Adipocyte (in vitro differentiated cells): ENCODE data around the gene ADAMTS16.
"Not testable (repeated sequence)": the region's sequence is repeated elsewhere in the genome, so short reads cannot be mapped to it uniquely, and the experiment has no call there.

Source experiments
- DNase-seq: peaks from one replicate; pipeline ENCODE4 v3.0.0-alpha.2; 2015; ENCODE audit warnings: low read depth
- H3K27me3 ChIP-seq: replicated peaks from 2 replicates; pipeline ENCODE4 v1.7.0; 2013; ENCODE audit warnings: mild to moderate bottlenecking, low read length, moderate library complexity; ENCODE audit not compliant: control insufficient read depth, insufficient read depth
- H3K36me3 ChIP-seq: 2 replicates; pipeline ENCODE4 v1.7.0; 2013; ENCODE audit warnings: low read length, mild to moderate bottlenecking, moderate library complexity; ENCODE audit not compliant: control insufficient read depth, insufficient read depth, severe bottlenecking
- H3K4me1 ChIP-seq: 2 replicates; pipeline ENCODE4 v1.7.0; 2013; ENCODE audit warnings: mild to moderate bottlenecking, low read length, moderate library complexity; ENCODE audit not compliant: control insufficient read depth, insufficient read depth
- H3K4me3 ChIP-seq: 2 replicates; pipeline ENCODE4 v1.7.0; 2013; ENCODE audit warnings: mild to moderate bottlenecking, low read length, moderate library complexity
- H3K9ac ChIP-seq: 2 replicates; pipeline ENCODE4 v1.7.0; 2013; ENCODE audit warnings: mild to moderate bottlenecking, low read length, moderate library complexity
- H3K9me3 ChIP-seq: 2 replicates; pipeline ENCODE4 v1.7.0; 2013; ENCODE audit warnings: mild to moderate bottlenecking, low read length, moderate library complexity; ENCODE audit not compliant: control insufficient read depth

Gene ADAMTS16

DNA sequence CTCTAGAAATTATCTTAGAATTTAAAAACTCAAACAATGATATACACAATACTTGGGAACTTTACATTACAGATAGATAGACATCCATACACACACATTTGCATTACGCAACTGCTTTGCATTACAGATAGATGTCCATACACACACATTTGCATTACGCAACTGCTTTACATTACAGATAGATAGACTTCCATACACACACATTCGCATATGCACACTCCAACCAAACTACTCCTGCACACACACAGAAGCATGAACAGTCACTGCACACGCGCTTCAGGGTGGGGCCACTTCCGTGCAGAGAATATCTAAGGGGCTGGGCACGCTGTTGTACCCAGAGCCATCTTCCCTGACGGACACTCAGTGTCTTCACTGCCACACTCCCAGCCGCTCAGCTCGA lies 7.9 kb upstream of the ADAMTS16 start:
- Histone ChIP-seq H3K36me3 (no peaks in the 10 kb centered on the region), H3K9me3 (peaks cover 6% of the 10 kb centered on the region), H3K4me1 (no peaks in the 10 kb centered on the region), H3K4me3 (no peak overlapping the region), H3K9ac (no peak overlapping the region), H3K27me3 (peaks cover 23% of the 10 kb centered on the region)
- no peak for DNase-seq

DNA sequence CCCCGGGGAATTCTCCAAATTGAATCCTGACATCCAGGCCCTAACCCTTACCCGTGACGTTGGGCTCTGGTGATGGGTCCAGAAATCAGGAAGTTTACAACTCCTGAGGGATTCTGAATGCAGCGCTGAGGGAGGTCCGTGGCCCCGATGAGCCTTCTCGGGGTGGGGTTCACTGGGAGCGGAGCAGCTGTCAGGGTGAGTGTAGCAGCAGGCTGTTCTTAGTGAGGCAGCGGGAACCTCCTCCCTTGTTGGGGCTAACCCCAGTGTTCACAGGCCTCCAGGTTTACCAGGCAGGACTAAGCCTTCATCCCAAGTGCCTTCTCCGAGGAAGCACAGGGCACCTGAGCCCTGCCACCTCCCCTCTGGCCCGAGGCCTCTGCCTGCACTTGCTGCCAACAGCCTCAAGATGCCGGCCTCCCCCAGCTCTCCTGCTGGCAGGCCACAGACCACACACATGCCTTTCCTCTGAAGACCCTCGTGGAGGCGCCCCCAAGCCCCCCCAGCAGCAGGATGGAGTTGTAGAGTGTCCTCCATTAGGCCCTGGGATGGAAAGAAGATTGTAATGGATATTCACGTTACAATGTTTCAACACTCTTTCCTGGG lies 7.3 kb upstream of the ADAMTS16 start:
- no peak overlapping the region for H3K9ac ChIP-seq
- H3K4me3 ChIP-seq, result no peak overlapping the region
- peaks cover 24% of the 10 kb centered on the region for H3K27me3 ChIP-seq
- H3K9me3 ChIP-seq, result peaks cover 6% of the 10 kb centered on the region
- no peaks in the 10 kb centered on the region for H3K36me3 ChIP-seq
- no peak for DNase-seq
- no peaks in the 10 kb centered on the region for H3K4me1 ChIP-seq

DNA sequence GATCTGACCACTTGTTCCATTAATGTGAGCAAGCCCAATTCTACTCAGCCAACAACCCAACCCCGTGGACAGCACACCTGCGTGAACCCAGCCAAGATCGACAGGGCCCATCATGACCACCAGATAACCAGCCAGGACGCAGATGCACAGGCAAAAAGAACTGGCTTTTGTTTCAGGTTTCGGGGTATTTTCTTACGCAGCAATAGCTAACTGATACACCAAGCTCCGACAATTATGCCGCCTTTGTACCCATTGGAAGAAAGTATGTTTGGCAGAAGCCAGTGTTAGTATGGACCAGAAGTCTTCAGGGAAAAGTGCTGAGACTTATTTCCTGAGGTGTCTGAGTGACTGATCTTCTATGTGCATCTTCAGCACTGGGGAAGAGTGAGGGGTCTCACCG lies 6.0 kb upstream of the ADAMTS16 start:
- peaks cover 26% of the 10 kb centered on the region for H3K27me3 ChIP-seq
- no peaks in the 10 kb centered on the region for H3K36me3 ChIP-seq
- no peak overlapping the region for H3K4me3 ChIP-seq
- no peak overlapping the region for H3K9ac ChIP-seq
- peaks cover 6% of the 10 kb centered on the region for H3K9me3 ChIP-seq
- H3K4me1 ChIP-seq, result no peaks in the 10 kb centered on the region
- no peak for DNase-seq

DNA sequence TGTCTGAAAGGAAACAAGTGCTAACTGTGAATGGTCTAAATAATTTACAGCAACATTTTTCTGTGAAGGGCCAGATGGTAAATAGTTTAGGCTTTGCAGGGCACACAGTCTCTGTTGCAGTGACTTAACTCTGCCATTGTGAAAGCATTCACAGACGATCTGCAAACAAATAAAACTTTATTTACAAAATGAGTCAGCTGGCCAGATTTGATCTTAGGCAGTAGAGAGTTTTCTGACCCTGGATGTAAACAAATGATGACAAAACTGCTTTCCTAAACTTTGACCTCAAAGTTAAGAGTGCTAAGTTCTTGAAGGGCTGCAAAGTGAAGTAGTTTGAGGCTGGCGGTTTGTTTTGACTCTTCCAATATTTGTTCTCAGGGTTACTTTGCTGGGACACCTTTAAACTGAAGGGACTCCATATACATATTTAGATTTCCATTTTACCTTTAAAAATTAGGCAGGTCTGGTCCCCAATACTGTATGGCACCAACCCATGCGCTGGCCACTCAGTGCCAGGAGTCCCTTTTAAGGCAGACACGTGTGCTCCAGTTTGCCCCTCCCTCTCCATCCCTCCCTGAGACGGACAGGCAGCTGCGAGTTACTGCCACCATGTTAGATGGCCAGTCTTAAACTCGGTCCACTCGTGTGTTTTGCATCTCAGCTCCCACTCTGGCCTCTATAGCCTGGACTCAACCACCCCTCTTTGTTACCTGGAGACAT lies 4.0 kb upstream of the ADAMTS16 start:
- Histone ChIP-seq H3K4me1 (peaks cover 6% of the 10 kb centered on the region), H3K27me3 (peaks cover 28% of the 10 kb centered on the region), H3K9me3 (peaks cover 6% of the 10 kb centered on the region), H3K4me3 (no peak overlapping the region), H3K9ac (no peak overlapping the region), H3K36me3 (no peaks in the 10 kb centered on the region)
- DNase-seq, result no peak

DNA sequence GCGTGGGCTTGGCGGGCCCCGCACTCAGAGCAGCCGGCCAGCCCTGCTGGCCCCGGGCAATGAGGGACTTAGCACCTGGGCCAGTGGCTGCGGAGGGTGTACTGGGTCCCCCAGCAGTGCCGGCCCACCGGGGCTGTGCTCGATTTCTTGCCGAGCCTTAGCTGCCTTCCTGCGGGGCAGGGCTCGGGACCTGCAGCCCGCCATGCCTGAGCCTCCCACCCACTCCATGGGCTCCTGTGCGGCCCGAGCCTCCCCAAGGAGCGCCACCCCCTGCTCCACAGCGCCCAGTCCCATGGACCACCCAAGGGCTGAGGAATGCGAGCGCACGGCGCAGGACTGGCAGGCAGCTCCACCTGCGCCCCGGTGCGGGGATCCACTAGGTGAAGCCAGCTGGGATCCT lies 2.3 kb upstream of the ADAMTS16 start:
- not testable (repeated sequence) for H3K36me3 ChIP-seq, H3K9me3 ChIP-seq, DNase-seq, H3K4me3 ChIP-seq, H3K9ac ChIP-seq, H3K4me1 ChIP-seq
- peaks cover 33% of the 10 kb centered on the region for H3K27me3 ChIP-seq

DNA sequence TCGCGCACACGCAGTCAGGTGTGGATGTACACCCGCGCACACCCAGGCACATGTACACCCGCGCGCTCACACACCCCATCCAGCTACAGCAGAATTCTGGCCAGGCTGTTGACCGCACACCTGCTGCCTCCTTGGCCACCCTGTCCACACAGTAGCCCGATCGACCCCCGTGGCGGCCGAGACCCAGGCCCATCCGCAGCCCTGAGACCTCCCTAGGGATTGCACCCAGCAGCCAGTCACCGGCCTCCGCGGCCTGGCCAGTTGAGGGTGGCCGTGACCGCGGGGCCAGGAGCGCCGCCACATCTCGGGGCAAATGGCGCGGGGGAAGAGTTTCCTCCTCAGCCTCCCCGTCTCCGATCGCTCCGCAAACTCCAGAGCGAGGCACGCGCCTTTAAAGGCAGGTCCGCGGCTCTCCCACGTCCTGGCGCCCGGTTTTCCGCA lies 774 bp upstream of the ADAMTS16 start:
- Histone ChIP-seq H3K4me3 (peak overlapping the region; percentile 23), H3K9me3 (no peaks in the 10 kb centered on the region), H3K9ac (no peak overlapping the region), H3K36me3 (no peaks in the 10 kb centered on the region), H3K27me3 (peaks cover 33% of the 10 kb centered on the region), H3K4me1 (peaks cover 9% of the 10 kb centered on the region)
- no peak for DNase-seq

DNA sequence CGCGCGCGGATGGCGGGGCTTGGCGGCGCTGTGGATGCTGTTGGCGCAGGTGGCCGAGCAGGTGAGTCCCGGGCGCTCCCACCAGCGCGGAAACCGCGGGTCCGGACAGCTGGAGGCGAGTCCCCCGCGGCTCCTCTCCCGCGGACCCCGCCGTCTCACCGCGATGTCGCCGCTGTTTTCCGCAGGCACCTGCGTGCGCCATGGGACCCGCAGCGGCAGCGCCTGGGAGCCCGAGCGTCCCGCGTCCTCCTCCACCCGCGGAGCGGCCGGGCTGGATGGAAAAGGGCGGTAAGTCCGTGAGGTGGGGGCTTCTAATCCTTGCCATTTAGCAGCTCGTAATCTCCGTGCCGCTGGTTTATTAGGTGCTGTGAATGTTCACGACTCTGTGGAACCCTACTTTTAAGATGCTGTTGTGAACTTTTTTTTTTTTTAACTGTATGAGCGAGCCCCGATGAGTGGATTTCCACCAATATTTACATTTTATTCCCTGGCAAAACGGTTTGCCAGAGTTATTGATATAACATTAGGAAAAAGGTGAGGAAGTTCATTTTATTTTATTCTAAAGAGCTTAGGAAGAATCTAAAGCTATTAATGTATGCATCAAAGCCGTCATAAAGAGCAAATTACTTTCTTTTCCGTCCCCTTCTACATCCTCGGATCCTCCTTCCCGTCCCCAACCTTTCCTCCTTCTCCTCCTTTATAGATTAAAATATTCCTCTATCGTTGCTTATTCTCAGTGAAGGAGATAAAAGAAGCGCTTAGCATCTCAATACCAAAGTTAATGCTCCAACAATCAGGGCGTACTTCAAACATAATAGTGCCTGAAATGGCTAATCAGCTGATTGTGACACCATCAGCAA lies 579 bp downstream of the ADAMTS16 start:
- Histone ChIP-seq H3K4me1 (peaks cover 13% of the 10 kb centered on the region), H3K4me3 (peak overlapping the region; percentile 30), H3K27me3 (peaks cover 33% of the 10 kb centered on the region), H3K9ac (no peak overlapping the region), H3K36me3 (no peaks in the 10 kb centered on the region), H3K9me3 (no peaks in the 10 kb centered on the region)
- DNase-seq, result peak; percentile 1

DNA sequence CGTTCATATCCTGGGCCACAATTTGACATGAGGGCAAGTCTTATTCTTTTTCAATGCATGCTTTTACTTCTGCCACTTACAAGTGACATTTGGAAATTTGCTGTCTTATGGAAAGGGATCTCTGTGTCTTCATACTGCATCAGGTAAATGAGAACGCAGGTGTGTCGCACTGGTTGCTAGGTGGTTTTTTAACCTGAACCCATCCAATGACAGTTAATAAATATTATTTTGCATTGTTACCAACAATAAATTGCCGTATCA lies 1.1 kb downstream of the ADAMTS16 start:
- no peak for DNase-seq
- Histone ChIP-seq H3K36me3 (no peaks in the 10 kb centered on the region), H3K9ac (no peak overlapping the region), H3K9me3 (no peaks in the 10 kb centered on the region), H3K4me1 (peaks cover 18% of the 10 kb centered on the region), H3K4me3 (no peak overlapping the region), H3K27me3 (peaks cover 33% of the 10 kb centered on the region)

DNA sequence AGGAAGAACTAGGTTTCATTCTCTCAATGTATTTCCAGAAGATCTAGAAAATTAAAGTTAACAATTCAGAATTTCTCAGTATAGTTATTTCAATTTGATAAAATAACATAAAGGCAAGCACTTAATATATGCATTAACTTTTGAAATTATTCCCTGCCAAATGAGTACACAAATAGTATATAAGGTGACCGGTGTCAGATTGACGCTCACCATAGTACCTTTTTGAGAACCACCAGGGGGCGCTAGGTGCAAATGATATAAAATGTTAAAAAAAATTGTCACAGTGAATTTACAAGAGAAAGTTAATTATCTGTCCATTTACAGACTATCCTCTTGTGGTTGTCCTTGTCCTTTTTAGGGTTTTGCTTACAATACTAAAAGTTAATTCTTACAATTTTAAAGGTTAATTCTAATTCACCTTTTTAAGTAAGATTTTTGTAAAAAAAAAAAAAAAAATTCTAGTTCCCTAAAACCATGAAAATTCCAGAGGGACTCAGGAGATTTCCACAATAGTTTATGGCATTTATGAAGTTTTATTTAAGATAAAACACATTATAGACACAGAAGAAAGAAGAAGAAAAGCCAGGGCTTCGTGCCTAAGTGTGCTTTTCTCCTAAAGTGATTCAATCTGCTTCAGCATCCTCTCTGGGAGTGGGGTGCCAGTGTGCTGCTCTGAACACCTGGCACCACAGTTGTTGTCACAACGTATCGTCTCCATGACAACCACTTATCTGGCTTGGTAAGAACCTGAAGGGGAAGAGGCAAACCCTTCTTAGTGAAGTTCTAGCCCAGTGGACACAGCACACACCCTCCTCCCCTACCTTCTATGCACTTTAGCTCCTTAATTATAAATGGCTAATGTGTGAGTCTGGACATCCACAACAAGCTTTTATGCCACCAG lies 1.7 kb downstream of the ADAMTS16 start:
- Histone ChIP-seq H3K4me3 (no peak overlapping the region), H3K4me1 (peaks cover 24% of the 10 kb centered on the region), H3K9ac (no peak overlapping the region), H3K36me3 (no peaks in the 10 kb centered on the region), H3K9me3 (no peaks in the 10 kb centered on the region), H3K27me3 (peaks cover 30% of the 10 kb centered on the region)
- DNase-seq, result peak; percentile 89

DNA sequence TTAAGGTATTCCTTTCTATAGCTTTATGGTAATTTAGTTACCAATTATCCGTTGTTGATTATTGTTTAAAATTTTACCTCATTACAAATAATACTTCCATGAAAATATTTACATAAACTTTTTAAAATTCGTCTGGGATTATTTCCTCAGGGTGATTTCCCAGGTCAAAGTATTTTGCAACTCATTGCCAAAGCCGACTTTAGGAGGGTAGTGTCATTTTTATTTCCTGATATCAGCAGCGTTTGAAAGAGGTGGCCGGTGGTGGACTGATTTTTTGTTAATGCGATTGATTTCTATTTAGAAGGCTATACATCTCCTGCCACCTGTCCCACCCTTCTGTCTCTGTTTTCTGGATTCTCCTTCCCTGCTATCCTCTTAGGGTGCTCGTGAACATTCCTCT lies 4.3 kb downstream of the ADAMTS16 start:
- Histone ChIP-seq H3K9ac (no peak overlapping the region), H3K4me3 (no peak overlapping the region), H3K4me1 (peaks cover 31% of the 10 kb centered on the region), H3K9me3 (no peaks in the 10 kb centered on the region), H3K27me3 (peaks cover 20% of the 10 kb centered on the region), H3K36me3 (no peaks in the 10 kb centered on the region)
- DNase-seq, result no peak
